Measurements from ENCODE around the gene MUC2.
"Not testable (repeated sequence)": the region's sequence is repeated elsewhere in the genome, so short reads cannot be mapped to it uniquely, and the experiment has no call there.

MUC2 gene

DNA sequence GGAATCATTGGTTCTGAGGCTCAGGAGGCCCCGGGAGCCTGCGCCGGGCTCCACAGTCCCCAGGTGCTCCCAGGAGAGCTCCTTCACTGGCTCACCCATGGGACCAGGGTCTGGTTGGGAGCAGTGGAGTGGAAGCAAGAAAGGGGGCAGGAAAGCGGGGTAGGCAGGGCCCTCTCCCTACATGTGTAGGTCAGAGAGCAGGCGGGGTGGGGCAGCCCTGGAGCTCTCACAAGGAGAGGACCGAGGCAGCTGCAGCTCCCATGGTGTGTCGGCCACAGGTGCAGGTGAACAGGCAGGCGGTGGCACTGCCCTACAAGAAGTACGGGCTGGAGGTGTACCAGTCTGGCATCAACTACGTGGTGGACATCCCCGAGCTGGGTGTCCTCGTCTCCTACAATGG, 28.3 kb downstream of the MUC2 start:
- in situ Hi-C loops (cut with MboI; ENCODE audit: low sequenced_read_pairs), result no loop called here

DNA sequence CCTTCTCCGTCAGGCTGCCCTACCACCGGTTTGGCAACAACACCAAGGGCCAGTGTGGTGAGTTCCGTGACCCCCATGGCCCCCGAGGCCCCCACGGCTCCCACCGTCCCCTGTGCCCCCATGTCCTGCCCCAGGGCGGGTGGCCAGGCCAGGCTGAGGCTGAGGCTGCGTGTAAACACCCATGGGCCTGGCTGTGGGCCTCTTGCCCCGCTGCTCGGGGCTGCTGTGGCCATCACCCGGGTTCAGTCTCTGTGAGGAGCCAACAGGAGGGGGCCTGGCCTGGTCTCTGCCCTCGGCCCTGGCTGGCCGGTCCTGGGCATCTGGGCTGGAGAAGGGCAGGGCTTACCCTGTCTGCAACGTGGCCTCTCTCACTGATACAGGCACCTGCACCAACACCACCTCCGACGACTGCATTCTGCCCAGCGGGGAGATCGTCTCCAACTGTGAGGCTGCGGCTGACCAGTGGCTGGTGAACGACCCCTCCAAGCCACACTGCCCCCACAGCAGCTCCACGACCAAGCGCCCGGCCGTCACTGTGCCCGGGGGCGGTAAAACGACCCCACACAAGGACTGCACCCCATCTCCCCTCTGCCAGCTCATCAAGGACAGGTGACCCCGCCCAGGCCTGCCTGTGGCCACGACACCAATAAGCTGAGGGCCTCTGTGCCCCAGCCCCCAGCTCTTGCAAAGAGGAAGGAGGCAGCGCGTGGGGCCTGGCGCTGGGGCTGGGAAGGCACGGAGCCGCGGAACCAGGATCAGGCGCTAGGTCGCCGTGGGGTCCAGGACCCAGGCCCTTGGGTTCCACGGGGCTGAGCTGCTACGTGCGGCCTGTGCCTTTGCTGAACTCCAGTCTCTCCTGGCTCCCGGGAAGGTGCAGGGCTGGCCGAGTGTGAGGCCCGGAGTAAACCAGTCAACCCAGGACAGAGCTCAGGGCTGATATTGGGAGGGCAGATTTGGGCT, 29.0 kb downstream of the MUC2 start:
- in situ Hi-C loops (cut with MboI; ENCODE audit: low sequenced_read_pairs), result no loop called here

DNA sequence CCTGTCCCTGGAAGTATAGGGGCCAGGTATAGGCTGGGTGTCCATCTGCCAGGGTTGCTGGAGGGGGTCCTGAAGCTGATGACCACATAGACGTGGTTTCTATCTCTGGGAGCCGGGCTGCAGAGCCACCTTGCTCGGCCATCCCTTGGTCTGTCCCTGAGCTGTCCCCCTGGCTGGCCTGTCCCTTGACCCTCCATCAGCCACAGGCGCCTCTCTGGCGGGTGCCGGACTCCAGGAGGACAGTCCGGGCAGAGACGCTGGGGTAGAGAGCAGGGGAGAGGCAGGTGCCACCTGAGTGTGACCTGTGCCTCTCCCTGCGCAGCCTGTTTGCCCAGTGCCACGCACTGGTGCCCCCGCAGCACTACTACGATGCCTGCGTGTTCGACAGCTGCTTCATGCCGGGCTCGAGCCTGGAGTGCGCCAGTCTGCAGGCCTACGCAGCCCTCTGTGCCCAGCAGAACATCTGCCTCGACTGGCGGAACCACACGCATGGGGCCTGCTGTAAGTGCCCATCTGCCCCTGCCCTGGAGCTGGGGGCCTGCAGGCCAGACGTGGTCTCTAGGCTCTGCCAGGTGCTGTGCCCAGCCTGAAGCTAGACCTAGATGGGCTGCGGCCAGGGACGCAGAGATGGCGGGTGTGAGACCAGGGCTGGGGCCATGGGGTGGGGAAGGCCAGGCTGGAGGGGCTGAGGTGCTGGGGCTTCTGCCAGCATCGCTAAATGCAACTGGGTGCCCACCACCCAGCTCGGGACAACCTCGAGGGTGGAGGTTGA, 29.9 kb downstream of the MUC2 start:
- in situ Hi-C loops (cut with MboI; ENCODE audit: low sequenced_read_pairs), result no loop called here

DNA sequence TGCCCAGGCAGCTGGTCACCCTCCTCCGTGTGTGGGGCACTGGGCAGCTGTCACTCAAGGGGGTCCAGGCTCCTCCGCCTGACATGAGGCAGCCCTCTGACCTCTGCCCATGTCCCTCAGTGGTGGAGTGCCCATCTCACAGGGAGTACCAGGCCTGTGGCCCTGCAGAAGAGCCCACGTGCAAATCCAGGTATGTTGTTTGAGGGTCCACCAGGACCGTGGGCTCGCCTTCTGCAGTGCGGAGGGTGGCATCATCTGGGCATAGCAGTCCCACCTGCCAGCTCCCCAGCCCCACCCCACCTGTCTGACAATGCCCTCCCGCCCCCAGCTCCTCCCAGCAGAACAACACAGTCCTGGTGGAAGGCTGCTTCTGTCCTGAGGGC, 30.5 kb downstream of the MUC2 start:
- in situ Hi-C loops (cut with MboI; ENCODE audit: low sequenced_read_pairs), result no loop called here

DNA sequence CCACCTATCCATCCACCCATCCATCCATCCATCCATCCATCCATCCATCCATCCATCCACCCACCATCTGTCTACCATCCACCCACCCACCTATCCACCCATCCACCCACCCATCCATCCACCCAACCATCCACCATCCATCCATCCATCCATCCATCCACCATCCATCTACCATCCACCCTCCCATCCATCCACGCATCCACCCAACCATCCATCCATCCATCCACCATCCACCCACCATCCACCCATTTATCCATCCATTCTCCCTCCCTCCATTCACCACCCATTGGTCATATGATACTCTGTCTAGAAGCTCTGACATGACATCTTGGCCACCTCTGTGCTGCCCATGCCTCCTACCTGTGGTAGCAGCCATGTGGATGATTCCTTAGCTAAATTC, 31.7 kb downstream of the MUC2 start:
- in situ Hi-C loops (cut with MboI; ENCODE audit: low sequenced_read_pairs), result no loop called here

DNA sequence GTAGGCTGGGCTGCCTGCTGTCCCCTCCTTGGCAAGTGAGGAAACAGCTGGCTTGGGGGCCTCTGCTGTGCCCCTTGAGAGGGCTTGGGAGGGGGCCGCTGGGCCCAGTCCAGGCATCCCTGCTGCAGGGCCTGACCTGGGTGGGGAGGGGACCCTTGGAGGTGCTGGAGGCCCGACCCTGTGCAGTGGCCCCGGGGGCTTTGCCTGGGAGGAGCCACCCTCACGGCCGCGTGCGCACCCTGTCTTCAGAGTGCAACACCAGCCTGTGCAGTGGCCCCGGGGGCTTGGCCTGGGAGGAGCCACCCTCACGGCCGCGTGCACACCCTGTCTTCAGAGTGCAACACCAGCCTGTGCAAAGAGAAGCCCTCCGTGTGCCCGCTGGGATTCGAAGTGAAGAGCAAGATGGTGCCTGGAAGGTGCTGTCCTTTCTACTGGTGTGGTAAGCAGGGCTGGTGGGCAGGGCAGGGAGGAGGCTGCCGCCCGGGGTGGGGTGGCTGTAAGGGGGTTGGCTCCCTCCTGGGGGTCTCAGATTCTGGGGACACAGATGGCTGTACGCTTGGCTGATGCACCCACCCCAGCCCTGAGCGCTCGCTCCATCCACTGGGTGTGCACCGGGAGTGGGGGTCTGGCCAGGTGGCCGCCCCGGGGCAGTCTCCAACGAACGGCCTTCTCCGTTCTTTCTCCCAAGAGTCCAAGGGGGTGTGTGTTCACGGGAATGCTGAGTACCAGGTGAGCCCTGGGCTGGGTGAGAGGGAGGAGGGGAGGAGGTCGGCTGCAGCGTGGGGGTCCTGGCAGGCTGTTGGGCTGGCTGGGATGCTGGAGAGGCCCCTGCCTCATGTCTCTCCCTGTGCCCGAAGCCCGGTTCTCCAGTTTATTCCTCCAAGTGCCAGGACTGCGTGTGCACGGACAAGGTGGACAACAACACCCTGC, 32.9 kb downstream of the MUC2 start:
- in situ Hi-C loops (cut with MboI; ENCODE audit: low sequenced_read_pairs), result no loop called here

DNA sequence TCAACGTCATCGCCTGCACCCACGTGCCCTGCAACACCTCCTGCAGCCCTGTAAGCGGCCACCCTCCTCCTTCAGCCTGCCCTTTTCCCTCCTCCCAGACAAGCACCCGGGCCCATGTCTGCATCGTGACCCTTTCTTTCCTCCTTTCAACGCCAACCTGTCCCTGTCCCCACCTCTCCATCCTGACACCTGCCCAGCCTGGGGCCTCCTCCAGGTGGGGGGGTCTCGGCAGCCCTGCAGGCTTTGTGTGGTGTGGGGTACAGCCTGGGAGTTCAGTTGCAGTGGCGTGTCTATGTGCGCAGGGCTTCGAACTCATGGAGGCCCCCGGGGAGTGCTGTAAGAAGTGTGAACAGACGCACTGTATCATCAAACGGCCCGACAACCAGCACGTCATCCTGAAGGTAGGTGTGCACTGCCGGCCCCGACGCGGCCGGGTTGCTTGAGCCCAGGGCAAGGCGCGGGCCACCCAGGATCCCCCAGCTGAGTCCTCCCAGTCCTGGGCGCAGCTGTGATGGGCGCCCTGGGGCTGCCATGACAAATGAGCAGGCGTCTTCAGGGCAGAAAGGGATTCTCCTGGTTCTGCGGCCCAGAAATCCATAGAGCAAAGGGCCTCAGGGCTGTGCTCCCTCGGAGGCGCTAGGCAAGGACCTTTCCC, 33.7 kb downstream of the MUC2 start:
- in situ Hi-C loops (cut with MboI; ENCODE audit: low sequenced_read_pairs), result no loop called here

DNA sequence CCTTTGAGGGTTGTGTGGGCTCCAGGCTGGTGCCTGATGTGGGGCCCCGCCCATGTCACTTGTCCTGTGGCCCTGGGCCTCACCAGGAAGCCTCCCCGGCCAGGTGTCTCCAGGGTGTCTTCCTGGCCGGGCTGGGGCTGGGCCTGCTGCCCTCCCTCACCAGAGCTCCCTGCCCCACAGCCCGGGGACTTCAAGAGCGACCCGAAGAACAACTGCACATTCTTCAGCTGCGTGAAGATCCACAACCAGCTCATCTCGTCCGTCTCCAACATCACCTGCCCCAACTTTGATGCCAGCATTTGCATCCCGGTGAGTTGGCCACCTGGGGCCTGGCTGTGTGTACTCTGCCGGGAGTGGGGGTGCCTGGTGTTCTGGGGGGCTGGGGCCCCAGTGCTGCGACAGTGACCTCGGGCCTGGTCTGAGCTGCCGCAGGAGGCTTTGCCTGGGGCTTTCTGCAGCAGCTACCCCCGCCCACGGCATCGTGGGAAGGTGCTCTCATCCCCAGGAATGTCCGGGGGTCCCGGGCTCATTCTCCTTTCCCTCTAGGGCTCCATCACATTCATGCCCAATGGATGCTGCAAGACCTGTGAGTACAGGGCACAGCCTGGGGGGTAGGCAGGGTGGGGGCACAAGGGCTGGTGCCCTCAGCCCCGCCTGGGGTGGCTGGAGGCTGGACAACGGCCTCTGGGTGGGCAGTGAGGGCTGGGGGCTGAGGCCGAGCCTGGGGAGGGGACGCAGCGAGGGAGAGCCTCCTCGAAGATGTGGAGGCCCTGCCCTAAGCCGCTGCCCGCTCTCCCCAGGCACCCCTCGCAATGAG, 34.6 kb downstream of the MUC2 start:
- in situ Hi-C loops (cut with MboI; ENCODE audit: low sequenced_read_pairs), result no loop called here

DNA sequence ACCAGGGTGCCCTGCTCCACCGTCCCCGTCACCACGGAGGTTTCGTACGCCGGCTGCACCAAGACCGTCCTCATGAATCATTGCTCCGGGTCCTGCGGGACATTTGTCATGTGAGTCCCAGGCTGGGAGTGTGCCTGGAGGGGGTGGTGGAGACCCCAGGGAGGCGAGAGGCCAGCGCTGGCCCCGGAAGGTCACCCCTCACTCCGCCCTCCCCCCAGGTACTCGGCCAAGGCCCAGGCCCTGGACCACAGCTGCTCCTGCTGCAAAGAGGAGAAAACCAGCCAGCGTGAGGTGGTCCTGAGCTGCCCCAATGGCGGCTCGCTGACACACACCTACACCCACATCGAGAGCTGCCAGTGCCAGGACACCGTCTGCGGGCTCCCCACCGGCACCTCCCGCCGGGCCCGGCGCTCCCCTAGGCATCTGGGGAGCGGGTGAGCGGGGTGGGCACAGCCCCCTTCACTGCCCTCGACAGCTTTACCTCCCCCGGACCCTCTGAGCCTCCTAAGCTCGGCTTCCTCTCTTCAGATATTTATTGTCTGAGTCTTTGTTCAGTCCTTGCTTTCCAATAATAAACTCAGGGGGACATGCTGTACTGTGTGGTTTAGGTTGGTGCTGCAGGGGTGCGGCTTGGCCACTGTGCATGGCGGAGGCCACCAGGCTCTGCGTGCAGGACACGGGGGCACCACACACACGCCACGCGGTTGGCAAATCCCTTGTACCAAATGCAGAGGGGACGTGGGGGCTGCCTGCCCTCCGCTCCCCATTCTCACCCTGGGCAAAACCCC, 35.4 kb downstream of the MUC2 start:
- in situ Hi-C loops (cut with MboI; ENCODE audit: low sequenced_read_pairs), result no loop called here

DNA sequence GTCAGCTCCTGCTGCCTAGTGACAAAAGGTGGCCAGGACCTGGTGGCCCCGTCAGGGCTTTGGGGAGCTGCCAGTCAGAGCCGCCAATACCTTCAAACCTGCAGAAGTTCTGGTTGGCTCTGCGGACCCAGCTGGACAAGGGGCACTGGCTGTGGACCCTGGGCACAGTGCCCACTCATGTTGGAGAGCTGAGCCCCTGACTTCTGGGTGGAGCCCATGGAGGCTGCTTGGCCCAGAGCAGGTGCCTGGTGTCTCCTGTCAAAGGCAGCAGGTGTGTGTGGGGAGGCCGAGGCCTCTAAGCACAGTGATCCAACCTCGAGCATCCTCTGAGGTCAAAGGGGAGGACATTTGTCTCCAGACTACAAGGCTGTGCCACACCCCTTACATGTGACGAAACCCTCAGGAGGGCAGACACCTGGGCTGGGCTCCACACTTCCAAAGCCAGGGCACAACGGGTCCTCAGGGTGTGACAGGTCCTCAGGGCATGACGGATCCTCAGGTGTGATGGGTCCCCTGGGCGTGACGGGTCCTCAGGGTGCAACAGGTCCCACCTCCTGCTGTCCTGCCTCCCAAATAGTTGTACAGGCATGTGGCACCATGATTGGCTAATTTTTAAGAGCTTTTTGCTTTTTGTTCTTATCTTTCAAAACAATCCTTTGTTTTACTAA, 37.0 kb downstream of the MUC2 start:
- in situ Hi-C loops (cut with MboI; ENCODE audit: low sequenced_read_pairs), result no loop called here

DNA sequence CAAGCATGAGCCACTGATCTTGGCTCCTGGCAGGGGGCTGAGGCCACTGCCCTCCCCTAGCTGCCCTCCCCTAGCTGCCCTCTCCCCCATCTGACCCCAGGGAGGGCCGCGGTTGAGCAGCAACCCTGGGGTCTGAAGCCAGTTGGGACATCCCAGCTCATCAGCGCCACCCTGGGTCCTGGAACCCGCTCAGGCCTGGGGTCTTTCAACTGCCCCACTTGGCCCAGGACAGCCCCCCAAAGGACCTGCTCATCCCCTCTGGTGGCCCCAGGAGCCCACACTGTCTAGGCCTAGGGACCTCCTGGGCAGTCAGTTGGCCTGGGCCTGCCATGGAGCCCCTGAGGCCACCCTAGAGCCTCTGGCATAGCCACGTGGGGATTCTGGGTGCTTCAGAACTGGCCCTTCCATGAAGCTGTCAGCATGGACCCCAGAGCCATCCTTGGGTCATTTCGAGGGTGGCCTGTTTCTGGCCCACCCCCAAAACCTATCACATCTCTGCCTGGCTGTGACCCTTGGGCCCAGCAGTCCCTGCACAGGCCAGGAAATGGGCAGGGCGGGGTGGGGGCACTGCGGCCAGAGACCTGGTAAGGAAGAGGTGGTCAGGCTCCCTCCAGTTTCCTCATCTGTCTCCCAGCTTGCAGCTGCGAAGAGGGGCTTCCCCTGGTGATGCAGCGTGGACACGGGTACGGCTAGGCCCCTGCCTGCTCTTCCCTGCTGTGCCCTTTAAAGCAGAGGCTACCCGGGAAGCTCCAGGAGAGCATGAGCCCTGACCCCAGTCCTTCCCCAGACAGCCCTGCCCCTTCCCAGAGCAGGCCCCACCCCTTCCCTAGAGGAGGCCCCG, 37.9 kb downstream of the MUC2 start:
- in situ Hi-C loops (cut with MboI; ENCODE audit: low sequenced_read_pairs), result no loop called here

DNA sequence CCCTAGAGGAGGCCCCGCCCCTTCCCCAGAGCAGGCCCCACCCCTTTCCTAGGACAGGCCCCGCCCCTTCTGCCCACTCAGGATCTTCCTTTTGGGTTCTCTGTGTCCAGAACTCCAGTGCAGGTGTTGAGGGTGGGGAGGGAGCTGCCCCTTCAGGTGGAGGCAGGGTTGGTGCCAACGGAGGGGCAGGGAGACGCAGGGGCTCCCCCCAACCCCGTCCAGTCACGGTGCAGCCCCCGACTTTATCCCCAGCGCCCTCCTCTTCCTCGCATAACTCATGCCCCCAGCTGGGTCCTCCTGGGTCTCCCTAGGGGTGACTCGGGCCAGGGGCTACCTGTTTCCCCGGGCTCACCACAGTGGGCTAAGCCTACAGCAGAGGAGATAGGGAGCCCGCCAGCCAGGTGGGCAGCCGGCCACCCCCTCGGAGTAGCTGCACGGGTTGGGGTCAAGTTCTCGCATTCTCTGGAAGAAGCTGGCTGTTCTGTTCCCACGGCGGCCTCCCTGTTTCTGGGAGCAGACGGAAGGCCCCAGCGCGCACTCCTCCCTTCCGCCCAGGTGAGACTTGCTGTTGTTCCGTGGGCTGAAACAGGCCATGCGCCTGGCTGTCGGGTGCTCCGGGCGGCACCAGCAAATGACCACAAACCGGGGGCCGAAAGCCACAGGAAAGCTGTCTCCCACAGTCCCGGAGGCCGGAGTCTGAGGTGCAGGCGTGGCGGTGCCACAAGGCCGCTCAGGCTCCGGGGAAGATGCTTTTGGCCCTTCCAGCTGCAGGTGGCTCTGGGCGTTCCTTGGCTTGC, 38.9 kb downstream of the MUC2 start:
- in situ Hi-C loops (cut with MboI; ENCODE audit: low sequenced_read_pairs), result no loop called here

DNA sequence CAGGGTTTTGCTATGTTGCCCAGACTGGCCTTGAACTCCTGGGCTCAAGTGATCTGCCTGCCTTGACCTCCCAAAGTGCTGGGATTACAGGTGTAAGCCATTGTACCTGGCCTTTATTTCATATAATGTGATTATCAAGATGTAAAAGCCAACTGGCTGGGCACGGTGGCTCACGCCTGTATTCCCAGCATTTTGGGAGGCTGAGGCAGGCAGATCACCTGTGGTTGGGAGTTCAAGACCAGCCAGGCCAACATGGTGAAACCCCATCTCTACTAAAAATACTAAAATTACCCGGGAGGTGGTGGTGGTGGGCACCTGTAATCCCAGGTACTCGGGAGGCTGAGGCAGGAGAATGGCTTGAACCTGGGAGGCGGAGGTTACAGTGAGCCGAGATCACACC, 40.6 kb downstream of the MUC2 start:
- in situ Hi-C loops (cut with MboI; ENCODE audit: low sequenced_read_pairs), result not testable (repeated sequence)

DNA sequence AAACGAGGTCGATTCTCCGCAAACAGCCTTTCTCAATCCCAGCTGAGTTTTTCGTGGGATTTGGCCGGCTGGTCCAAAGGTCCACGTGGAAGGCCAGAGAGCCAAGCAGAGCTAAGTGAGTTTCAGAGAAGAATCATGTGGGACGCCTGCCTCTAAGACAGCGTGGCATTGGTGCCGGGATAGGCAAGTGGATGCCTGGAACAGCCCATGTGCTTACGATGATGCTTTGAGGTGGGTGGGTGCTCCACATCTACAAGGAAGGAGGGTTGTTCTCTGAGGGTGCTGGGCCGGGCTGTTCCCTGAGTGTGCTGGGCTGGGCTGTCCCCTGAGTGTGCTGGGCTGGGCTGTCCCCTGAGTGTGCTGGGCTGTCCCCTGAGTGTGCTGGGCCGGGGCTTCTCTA, 41.4 kb downstream of the MUC2 start:
- in situ Hi-C loops (cut with MboI; ENCODE audit: low sequenced_read_pairs), result no loop called here

DNA sequence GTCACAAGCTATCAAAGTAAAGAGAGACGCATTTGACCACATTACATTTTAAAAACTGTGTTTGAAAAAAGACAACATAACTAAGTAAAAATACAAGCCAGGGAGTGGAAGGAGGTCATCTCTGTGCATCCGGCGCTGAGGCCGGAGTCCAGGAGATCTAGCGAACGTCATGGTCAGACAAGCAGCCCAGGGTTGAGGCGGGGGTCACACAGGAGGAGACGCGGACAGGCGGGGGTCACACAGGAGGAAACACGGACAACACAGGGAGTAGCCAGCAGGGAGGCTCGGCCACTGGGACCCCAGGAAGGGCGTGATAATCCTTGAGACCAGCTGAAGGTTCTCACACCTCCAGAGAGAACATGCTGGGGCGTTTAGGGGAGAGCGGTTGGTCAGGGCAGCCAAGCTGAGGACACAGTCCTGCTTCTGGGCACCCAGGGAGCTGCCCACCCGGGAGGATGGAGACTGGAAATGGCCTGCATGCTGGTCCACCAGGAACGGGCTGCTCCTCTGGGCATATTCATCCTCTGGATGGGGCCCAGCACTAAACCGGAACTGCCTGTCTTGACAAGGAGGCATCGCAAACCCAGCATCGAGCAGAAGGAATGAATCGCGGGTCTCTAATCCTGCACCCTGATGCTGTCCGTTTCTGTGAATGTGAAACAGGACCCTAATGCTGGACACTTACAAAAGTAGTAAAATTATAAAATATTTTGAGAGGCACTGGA, 42.2 kb downstream of the MUC2 start:
- in situ Hi-C loops (cut with MboI; ENCODE audit: low sequenced_read_pairs), result no loop called here

DNA sequence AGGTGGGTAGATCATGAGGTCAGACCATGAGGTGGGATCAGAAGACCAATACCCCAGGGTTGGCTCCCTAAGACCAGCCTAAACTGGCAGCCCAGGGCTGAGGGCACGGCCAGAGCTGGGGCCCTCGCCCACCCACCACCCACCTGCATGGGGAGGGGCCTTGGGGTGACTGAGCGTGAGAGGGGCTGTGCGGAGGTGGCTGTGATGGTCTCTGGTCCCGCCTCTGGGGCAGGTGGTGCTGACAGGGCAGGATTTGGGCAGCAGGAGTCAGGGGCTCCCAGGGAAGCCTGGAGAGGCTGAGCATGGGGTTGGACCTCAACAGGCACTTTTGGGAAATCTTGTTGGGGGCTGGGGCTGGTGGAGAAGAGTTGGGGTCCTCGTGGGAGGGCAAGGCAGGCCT, 43.3 kb downstream of the MUC2 start:
- in situ Hi-C loops (cut with MboI; ENCODE audit: low sequenced_read_pairs), result no loop called here
